GM12891 (cell line): Measurements from ENCODE around the gene DIP2A.
"Not testable (repeated sequence)": the region's sequence is repeated elsewhere in the genome, so short reads cannot be mapped to it uniquely, and the experiment has no call there.

Experiments
- DNase-seq: peaks from one replicate; pipeline ENCODE4 v3.0.0; 2011; ENCODE audit warnings: low spot score; ENCODE audit not compliant: insufficient read length
- FAIRE-seq: peaks from 2 replicates; lab custom pipeline; 2011; peaks lifted over from hg19 to GRCh38; lab: Jason Lieb, UNC
- PAX5 ChIP-seq: IDR thresholded peaks from 2 replicates; pipeline ENCODE4 v1.6.1; 2011; ENCODE audit warnings: low read length, moderate library complexity, mild to moderate bottlenecking; ENCODE audit not compliant: insufficient read depth, severe bottlenecking
- POLR2A ChIP-seq: IDR thresholded peaks from 2 replicates; pipeline ENCODE4 v1.6.1; 2011; ENCODE audit warnings: low read depth, low read length, control low read depth
- POLR2AphosphoS5 ChIP-seq: IDR thresholded peaks from 2 replicates; pipeline ENCODE4 v1.6.1; 2011; ENCODE audit warnings: low read depth, low read length, control low read depth
- POU2F2 ChIP-seq: IDR thresholded peaks from 2 replicates; pipeline ENCODE4 v1.6.1; 2011; ENCODE audit warnings: low read depth, mild to moderate bottlenecking, control low read depth, low read length, moderate library complexity
- SPI1 ChIP-seq: IDR thresholded peaks from 2 replicates; pipeline ENCODE4 v1.6.1; 2011; ENCODE audit warnings: low read depth, low read length, control low read depth
- TAF1 ChIP-seq: IDR thresholded peaks from 2 replicates; pipeline ENCODE4 v1.6.1; 2011; ENCODE audit warnings: low read depth, low read length, control low read depth

DIP2A gene

DNA sequence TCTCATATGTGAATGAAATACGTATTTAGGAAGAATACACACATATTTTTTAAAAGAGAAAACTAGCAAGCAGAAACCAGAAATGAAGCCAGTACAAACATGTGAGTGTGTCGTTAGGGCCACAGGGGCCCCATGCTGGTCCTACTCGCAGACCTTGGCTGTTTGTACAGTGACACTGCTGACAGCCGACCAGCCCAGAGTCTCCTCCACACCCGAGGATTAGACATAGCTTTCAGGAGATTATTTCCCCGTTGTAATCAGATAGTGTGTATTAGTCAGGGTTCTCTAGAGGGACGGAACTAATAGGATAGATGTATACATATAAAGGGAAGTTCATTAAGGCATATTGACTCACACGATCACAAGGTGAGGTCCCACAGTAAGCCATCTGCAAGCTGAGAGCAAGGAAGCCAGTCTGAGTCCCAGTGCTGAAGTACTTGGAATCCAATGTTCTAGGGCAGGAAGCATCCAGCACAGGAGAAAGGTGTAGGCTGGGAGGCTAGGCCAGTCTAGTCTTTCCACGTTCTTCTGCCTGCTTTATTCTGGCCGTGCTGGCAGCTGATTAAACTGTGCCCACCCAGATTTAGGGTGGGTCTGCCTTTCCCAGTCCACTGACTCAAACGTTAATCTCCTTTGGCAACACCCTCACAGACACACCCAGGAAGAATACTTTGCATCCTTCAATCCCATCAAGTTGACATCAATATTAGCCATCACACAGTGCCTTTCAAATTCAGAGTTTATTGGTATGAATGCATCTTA, 51.2 kb downstream of the DIP2A start:
- TF ChIP-seq TAF1 (no peak), SPI1 (no peak), POLR2AphosphoS5 (no peak), PAX5 (no peak), POU2F2 (no peak), POLR2A (no peak)
- FAIRE-seq (no peak), DNase-seq (no peak)

DNA sequence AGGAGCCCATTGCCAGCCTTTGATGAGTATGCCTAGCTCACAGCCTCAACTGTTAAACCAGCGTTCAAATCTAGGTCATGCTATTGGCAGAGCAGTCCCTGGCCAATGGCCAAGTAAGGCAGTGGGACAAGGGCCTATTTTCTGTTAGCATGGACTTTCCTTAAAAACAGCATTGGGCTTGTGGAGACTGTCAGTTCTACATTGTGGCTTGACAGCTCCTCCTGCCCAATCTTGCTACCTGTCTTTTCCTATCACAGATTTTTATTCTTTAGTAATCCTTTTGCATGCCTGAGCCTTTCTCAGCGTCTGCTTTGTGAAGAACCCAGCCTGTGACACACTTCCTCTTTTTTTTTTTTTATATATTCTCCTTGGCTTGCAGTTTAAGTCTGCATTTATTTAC, 56.4 kb downstream of the DIP2A start:
- FAIRE-seq (peak; percentile 40), DNase-seq (no peak)
- TF ChIP-seq PAX5 (no peak), TAF1 (no peak), SPI1 (peak; percentile 95), POLR2A (no peak), POU2F2 (no peak), POLR2AphosphoS5 (no peak)

DNA sequence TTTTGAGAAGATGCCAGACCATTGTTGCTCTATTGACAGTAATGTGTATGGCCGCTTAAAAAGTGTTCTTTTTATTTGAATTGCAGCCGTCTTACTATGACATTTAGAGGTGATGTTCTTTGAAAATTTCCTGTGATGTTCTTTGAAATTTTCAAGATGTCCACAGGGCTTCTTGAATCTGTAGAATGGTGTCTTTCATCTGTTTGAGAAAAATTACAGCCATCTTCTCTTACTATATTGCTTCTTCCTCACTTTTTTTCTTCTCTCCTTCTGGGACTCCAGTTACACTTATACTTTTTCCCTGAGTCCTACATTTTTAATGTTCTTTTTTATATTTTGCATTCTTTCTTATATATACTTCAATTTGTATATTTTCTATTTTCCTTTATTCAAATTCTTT, 57.4 kb downstream of the DIP2A start:
- TF ChIP-seq PAX5 (no peak), POU2F2 (no peak), SPI1 (no peak), TAF1 (no peak), POLR2AphosphoS5 (no peak), POLR2A (no peak)
- no peak for FAIRE-seq
- no peak for DNase-seq

DNA sequence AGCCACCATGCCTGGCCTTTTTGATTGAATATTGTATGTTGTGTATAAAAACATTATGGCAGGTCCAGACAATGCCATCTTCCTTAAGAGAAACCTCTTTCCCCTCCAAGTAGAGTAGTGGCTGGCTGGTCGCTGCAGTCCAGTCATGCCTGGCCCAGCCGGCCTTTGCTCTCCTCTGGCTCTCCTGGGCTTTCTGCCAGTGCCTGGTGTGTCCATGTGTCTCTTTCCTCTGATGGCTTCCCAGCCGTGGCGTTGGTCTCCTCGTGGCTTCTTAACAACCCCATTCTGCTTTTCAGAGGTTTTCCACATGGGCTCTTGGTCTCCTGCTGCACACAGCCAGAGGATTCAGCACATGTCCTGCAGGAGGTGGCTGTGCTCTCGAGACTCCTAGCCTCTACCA, 58.7 kb downstream of the DIP2A start:
- TF ChIP-seq SPI1 (no peak), POLR2AphosphoS5 (no peak)
- DNase-seq: no peak
- no peak for FAIRE-seq

DNA sequence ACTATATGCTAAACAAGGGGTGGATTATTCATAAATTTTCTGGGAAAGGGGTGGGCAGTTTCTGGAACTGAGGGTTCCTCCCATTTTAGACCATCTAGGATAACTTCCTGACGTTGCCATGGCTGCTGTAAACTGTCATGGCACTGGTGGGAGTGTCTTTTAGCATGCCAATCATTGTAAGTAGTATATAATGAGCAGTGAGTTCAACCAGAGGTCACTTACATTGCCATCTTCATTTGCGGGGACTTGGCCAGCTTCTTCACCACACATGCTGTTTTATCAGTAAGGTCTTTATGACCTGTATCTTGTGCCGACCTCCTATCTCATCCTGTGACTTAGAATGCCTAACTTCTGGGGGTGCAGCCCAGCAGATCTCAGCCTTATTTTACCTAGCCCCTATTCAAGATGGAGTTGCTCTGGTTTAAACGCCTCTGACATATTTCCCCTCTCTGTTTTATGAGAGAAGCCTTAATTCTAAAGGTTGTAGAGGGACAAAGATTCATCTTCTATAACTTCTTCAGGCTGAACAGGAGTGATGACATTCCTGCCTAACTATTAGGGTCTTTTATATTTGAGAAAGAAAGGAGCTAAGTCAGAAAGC, 60.4 kb downstream of the DIP2A start:
- TF ChIP-seq SPI1 (no peak), POU2F2 (no peak), POLR2A (no peak), POLR2AphosphoS5 (no peak), PAX5 (no peak), TAF1 (no peak)
- no peak for FAIRE-seq
- DNase-seq: no peak

DNA sequence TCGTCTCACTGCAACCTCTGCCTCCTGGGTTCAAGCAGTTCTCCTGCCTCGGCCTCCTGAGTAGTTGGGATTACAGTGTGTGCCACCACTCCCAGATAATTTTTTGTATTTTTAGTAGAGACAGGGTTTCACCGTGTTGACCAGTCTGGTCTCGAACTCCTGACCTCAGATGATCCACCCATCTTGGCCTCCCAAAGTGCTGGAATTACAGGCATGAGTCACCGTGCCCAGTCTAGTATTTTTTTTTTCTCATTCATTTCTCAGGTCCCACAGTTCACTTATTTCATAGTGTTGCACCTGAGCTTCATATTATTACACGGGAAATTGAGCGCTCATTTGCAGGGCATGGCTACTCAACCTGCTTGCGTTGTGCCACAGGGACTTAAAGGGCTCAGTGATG, 68.7 kb downstream of the DIP2A start:
- not testable (repeated sequence) for DNase-seq, FAIRE-seq

DNA sequence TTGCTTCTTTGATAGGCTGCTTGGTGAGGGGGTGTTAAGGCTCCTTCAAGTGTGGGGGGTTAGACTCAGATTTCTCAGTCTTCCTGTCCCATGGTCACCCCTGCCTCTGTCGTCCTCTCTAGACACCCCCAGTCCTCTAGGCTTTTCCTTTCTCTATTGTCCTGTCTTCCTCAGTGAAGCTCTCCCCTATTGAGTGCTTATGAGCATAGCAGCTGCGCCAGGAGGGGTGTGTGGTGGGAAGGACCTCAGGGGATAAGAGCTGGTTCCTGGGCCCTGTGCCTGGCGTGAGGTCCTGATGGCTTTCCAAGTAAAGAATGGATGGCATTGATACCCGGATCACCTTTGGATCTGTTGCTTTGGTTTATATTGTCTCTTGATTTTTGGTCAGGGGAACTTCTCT, 69.1 kb downstream of the DIP2A start:
- TF ChIP-seq SPI1 (no peak), POLR2AphosphoS5 (no peak), POLR2A (no peak), PAX5 (no peak), POU2F2 (no peak)
- no peak for DNase-seq
- no peak for FAIRE-seq

DNA sequence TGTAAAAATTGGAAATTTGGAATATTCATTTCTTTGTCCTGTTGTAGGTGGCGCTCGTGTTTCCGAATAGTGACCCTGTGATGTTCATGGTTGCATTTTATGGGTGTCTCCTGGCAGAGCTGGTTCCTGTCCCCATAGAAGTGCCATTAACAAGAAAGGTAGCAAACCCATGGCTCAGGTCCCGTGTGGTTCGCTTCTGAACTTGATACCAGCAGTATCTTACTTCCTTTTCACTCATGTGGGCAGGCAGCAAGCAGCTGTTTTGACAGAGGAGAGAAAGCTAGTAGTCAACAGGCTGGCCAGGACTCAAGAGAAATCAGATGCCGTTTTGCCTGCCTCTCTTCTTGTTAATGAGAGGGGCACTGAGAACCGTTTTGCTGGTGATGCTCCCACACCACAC, 73.4 kb downstream of the DIP2A start:
- DNase-seq: no peak
- FAIRE-seq: no peak
- TF ChIP-seq POU2F2 (no peak), SPI1 (no peak), POLR2A (no peak), TAF1 (no peak), PAX5 (no peak), POLR2AphosphoS5 (no peak)

DNA sequence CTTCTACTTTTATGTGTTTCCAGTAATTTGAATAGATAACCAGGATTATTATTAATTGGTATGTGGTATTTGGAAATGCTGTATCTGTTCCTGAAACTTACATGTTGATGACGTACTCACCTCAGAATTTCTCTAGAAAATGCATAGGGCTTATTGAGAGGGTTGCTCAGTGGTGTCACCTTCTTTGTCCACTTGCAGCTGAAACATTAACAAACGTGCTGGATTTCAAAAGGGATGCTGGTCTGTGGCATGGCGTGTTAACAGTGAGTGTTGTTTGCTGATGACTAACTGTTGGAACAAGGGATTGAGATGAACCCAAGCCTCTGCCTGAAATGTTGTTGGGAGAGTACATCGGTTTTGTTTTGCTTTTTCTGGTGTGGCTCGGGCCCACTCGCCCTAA, 78.3 kb downstream of the DIP2A start:
- no peak for FAIRE-seq

DNA sequence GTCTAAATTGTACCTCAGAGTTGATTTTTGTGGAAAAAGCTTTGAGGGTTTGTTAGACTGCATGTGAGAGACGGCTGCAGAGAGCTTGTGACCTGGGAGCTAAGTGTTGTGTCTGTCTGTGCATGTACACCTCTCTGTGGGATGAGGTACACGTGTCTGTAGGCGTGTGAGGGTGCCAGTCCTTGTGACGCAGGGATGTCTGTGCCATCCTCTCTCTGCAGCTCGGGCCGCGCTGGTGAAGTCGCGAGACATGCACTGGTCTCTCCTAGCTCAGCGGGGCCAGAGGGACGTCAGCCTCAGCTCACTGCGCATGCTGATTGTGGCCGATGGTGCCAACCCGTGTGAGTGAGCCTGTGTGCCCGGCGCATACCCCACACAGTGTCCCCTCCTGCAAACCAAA, 79.6 kb downstream of the DIP2A start:
- TF ChIP-seq PAX5 (no peak), POLR2A (no peak), POLR2AphosphoS5 (no peak), SPI1 (no peak), POU2F2 (no peak), TAF1 (no peak)
- DNase-seq (no peak), FAIRE-seq (no peak)

More for the DNA sequence above, 78.3 kb downstream of the DIP2A start:
- DNase-seq: no peak
- no peak for TF ChIP-seq POLR2AphosphoS5
- TF ChIP-seq POLR2A: no peak
- TF ChIP-seq TAF1: no peak
- TF ChIP-seq PAX5: no peak
- no peak for TF ChIP-seq POU2F2
- no peak for TF ChIP-seq SPI1
